HG03571 (cell line): ENCODE data around the gene GADL1.

Experiments used
- ATAC-seq: cut with Tn5 transposase; IDR thresholded peaks from one replicate; pipeline ENCODE4 v1.9.1; 2021; ENCODE audit not compliant: unreplicated experiment

The GADL1 gene

DNA sequence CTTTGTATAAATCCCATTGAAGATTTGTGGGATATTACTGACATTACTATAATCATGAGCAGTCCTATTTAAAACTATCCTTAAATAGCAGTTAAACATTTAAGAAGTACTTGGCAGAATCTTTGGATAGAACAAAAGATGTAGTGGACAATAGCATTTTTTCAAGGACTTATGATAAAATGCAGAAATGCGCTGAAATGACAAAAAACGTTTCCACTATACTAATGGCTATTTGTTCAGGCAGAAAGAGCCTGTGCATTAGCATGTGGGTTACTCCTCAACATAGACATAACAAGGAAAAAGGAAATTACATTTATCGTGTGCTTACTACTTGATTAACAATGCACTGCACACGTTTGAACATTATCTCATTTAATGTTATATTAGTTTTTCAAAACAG, 80.7 kb downstream of the GADL1 start:
- ATAC-seq: no peak

DNA sequence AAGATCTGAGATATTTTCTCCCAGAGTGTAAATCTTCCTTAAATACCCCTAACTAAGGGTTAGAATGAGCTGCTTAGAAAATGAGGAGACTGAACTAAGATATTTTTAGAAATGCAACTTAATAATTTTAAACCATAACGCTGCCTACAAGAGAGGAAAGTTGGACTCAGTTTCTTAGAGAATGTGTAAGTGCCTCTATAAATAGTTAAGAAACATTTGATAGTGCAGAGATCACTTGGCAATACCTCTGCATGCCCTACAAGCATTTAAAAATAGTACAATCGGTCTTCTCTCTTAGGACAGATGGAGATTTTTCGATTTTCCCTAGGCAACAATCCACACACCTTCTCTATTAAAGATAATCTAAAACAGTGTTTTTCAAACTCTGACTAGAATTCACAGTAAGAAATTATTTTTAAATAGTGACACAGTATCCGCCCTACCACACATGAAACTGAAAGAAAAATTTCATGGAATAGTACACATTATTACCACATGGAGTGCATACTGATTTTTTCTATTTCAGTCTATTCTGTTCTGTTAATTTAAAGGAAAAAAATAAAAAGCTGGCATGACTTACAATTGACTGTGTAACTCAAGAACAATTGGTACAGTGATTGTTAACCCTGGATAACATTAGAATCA, 83.2 kb downstream of the GADL1 start:
- no peak for ATAC-seq

DNA sequence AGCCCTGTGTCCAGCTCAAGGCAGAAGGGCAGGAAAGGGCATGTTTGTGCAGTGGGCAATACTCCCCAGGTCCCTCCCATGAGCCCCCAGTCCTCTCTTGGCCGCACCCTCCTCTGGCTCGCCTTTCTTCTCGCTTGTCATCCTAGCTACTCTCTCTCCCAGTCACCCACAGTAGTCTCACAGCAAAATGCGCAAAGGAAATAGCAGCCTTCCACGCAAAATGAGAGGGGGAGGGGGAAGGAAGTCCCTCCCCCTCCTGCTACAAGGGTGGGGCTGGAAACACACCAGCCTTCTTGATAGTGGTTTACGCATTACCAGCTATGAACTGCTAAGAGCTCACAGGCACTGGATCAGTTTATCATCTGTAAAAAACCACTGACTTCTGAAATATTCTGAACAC, 83.8 kb downstream of the GADL1 start:
- no peak for ATAC-seq

DNA sequence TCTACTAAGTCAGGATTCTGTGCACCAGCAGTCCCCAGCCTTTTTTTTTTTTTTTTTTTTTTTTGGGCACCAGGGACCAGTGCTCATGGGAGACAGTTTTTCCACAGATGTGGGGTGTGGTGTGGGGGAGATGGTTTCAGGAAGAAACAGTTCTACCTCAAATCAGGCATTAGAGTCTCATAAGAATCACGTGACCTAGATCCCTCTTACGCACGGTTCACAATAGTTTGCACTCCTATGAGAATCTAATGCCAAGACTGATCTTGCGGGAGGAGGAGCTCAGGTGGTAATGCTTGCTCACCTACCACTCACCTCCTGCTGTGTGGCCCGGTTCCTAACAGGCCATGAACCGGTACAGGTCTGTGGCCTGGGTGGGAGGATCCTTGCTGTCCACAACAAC, 88.8 kb downstream of the GADL1 start:
- ATAC-seq: no peak

DNA sequence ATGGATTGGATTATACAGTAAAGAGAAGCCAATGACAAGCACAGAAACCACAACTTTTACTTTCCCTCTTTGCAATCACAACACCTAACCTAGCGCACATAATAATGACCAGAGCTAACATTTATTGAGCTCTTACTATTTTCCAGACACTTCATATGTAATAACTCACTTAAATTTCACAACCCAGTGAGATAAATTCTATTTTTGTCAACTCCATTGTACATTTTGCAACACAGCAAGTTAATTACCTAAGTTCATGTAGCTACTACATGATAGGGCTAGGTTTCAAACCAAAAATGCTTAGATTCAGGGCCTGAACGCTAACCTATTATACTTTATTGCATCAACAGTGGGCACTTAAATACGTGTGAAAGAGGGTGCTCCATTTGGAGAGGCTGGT, 89.5 kb downstream of the GADL1 start:
- ATAC-seq: no peak

DNA sequence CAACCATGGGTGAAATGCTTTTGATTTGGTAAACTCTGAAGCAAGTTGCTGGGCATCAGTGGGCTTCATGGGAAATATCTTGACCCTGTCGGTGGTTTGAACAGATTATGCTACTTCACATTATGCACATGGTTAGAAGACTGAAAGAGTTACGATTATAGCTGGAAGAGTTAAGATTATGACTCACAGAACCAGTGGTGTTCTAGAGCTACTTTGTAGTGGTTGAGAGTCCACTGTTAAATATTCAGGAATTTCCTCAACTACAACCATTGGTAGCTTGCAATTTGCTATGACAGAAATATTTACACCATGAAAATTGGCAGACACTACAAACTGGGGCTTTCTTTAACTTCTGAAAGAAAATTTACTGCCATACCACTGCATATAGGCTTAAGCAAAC, 99.3 kb downstream of the GADL1 start:
- no peak for ATAC-seq

DNA sequence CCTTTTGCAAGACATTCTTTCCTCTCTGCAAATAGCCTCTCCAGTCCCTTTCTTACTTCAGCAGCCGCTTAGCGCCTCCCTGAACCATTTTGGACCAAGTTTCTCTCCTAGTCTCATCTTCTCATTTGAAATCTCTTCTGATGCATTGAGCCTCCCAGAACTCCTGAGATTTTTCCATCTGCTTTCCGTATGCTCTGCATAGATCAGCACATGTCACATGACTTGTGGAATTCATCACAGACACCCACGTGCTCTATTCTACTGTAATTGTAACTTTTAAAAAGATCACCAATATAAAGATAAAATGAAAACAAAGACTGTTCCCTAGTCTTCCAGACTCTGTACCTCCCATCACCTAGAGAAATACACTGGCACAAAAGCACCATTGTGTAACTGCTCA, 100.7 kb downstream of the GADL1 start:
- ATAC-seq: no peak

DNA sequence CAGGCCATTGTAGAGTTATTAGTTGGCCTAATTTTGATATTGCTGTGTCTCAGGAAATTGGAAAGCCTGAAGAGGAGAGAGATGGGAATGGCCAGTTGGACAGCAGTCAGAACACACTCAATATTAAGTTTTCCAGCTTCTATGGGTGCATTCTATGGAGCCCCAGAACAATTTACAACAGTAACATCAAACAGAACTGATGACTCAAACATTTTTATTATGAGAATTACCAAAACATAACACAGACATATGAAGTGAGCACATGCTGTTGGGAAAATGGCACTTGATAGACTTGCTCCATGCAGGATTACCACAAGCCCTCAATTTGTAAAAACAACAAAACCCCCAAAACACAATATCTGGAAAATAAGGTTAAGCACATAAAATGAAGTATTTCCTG, 104.3 kb downstream of the GADL1 start:
- ATAC-seq: no peak

DNA sequence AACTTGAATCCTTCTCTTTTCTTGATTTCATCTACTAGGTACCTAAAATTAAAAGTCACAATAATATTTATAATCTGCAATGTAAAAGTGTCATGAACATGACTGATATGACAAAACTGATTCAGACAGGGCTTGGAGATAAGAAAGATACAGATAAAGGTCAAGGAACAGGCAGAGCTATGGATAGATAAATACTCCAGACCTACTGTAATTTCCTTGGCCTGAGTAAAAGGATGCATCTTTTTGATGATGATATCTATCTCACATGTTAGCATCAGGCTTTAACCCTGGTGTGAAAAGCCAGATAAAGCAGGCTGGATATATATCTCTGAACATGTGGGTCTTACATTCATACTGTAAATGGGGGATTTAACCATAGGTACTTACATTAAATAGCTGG, 108.1 kb downstream of the GADL1 start:
- no peak for ATAC-seq

DNA sequence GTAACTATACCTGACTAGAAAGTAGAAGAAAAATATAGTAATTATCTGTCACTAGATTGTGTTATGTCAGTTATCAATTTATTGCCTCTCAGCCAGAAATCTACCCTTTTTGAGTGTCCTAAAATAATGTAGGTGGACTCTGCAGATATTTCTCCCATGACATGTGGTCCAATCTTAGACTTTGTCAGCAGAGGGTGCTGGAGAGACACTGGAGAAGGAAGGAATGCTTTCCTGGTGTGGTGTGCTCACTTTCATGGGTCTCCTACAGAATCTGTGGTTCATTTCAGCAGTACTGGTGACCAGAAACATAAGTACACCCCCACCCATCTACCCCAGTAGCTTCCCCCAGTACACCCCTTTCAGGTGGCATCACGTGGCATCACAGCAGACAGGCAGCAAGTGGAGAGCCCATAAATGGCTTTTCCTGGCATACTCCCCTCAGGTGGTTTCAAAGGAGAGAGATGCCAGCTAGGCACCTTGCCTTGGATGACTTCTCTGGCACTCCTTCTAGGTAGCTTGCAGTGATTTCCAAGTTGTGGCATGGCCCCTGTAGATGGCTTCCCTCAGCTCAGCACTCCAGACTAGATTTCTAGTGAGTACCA, 114.7 kb downstream of the GADL1 start:
- no peak for ATAC-seq

DNA sequence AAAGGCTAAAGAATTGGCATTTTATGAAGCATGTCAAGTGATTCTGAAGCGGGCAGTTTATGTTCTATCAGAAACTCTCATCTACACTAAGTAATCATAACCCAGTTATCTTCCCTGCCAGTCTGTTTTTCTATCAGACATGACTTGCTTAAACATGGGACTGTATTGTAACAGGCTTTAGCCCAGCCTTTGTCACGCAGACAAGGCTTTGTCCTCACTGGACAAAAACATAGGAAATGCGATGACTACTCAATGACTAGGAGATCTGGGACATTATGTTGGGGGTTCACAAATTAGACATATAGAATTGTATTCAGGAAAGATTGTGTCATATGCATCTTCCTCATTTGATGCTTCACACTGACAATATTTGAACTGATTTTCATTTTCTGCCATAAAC, 115.5 kb downstream of the GADL1 start:
- no peak for ATAC-seq

DNA sequence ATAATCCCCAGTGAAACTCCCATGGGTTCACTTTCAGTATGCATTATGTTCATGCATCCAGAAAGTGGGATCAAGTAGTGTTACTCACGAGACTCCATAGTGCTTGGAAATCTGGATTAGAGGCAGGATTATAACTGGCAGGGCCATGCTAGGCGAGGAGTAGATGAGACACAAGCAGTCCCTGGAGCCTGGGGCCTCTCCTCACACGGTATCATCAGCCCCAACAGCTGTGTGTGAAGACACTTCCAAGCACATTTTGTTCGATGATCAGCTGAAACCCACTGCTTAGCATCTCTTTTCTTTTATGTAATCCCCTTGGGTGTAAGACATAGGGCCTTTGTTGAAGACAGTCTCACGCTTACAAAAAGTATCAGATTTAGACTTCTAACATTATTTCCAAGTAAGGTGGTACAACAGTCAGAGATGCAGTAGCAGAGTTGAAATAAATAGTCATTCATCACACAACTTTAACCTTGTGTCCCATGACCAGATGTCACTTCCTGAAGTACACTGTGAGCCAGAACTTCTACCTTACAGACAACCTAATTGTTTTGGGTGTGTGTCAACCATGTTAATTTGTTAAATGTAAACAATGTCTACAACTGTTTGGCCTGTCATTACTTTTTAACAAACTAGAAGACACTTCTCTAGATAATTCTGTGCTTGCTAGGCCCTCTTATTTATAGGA, 116.9 kb downstream of the GADL1 start:
- ATAC-seq: no peak

DNA sequence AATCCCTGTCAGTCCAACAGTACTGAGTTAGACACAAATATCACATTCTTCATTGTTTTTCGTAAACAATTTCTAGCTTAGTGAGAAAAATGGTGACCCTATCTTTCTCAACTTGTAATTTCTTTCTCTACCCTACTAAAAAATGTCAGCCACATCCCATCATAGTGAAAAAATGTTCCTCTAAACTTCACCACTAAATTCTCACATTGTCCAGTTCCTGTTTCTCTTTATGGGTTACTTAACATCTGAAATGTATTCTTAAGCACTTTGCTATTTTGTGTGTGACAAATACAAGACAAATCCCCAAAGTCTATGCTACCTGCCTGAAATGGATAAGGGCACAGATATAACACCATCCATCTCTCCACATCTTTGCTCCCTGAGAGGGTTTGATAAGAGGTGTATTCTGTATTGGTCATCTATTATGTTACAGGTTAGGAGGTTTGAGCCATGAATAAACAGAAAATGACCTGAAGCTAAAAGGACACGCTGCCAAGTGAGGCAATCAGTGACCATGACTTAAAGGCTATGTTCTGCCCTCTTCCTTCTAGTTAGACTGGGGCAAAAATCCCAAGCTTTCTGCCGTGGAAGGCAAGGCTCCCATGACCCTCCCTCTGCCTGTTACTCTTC, 118.2 kb downstream of the GADL1 start:
- ATAC-seq: no peak

DNA sequence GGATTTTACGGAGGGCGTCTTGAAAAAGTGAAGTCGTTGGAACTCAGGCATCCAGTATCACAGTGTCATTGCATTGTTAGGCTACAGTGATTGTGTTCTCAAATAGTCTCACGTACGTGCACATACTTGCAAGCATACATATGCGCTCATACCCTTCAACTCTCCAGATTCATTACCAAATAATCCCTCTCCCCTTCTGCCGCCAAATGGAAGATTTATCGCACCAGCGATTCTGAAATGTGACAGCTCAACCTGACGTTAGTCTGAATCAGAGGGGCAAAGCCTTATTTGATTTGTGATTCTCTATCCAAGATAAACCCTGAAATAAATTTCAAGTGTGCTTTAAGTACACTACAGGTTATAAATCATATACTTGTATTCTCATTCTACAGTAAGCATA, 119.4 kb downstream of the GADL1 start:
- ATAC-seq: no peak

DNA sequence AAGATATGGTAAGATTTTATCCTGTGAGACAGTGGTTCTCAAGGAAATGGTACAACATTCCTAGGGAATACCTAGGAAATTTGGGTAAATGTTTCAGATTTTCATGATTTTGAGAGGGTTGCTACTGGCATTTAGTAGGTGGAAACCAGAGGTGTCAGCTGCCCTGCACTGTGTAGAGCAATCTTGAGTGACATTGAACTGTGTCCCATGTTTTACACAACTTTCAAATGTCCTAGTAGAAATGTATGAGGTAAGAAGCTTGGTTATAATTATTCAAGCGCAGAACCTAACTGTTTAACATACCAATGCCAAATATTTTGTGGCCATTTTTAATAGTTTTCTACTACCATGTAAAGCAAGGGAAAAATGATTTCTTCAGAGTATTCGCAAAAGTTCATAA, 120.4 kb downstream of the GADL1 start:
- no peak for ATAC-seq

DNA sequence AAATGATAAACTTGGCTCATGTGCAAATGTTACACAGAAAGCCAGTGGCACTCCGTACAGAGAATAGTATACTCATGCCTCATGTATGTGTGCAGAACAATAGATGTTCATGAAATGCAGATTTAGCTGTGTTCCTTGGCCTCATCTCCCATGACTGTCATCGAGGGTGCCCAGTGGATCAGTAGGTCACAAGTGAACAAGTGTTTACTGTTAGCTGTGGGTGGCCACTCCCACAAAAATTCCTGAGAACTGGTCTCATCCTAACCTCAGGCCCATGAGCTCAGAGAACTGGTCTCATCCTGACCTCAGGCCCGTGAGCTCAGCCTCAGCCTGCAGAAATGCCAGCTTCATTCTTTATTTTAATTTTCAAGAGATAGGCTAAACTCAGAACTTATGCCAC, 124.1 kb downstream of the GADL1 start:
- ATAC-seq: no peak

DNA sequence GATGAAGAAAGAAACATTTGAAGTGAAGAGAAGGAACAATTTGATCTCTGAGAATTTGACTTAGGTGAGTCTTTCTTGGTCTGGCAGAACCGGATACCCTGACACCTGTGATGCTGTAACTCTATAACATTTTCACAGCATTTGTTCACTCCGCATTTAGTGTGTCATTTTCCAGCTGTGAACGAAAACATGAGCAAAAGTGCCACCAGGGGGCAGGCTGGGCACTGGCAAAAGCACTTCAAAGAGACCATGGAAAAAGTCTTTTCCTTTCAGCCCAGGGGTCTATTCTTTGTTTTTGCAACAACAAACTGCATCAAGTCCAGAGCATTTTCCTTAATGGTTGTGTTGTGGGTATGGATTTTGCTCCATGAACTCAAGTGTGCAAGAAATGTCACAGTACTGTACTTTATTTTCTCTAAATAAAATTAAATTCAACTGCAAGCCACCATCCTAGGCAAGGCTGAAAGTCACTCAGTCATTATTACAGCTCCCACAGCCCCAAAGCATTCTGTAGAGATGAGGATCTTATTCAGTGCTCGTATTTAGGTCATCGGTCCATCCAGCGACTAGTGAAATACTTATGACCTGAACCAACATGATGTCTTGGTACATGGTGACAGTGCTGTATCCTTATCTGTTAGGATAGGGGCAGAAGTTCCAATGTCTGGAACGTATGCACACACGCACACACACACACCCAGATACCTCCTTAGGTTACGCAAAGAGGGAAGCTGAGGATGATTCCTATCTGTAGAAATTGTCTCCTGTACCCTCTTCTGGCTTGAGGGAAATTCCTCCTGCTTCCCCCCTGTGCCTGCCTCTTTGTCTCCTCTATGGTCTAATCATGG, 125.5 kb downstream of the GADL1 start:
- no peak for ATAC-seq

DNA sequence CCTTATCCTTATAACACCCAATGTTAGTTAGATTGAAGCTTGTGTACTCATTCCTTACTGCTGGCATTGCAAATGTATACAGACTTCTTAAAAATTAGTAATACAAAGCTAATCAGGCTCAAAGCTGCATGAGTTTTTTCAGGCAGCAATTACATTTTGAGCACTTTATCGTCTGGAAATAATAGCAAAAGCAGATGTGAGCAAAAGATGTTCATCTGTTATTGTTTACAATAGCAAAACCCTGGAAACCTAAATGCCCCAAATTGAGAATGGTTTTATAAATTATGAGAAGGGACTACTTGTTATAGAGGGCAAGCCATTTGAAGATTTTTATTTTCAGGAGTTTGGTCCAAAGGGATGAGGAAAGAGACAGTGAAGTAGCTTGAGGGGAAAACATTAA, 126.4 kb downstream of the GADL1 start:
- no peak for ATAC-seq

DNA sequence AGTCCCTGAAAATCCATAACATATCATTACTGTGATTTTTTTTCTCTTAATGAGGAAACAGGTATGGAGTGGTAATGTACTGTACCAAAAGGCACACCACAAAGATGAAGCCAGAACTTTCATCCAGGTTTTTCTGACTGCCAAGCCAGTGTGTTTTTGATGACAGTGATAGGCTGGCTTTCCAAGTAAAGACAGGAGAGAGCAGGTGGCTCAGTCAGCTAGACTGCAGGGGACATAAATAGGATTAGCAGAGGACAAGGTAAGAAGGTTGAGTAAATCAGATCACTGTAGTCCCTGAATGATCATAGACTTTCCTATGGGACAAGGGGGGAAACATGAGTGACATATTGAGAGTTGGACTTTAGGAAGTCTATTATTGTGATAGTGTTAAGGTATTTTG, 127.9 kb downstream of the GADL1 start:
- no peak for ATAC-seq

DNA sequence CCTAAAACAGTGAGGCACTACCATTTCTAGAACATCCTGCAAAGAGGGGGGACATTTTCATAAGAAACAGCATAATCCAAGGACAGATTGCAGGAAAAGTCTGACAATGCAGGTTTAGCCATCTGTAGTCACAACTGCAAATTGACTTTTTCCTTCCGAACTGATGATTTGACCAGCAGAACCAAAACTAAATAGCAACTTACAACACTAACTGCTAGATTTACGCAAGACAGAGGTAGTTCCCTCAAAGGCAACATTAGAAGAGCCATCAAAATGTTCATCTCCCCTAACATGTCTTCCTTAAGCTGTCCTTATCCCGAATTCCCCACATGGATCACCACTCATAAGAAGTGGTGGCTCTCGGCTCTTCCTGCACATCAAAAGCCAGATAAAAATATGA, 129.6 kb downstream of the GADL1 start:
- ATAC-seq: no peak

DNA sequence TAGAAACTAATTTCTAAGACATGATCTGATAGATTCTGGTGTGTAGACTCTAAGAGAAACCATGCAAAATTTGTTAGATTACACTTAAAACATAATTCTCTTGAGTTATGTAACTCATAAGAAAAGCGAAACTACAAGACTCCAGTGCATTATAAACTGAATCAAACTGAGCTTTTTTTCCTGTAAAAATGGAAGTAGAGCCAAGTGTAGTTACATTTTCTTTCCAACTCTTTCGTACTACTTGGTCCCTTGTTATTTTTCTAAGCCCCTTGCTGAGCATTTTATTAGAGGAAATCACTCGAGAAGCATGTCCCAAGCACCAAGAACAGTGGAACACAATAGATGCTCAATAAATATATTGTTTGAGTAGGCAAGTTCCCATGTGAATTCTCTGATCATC, 130.2 kb downstream of the GADL1 start:
- ATAC-seq: no peak
